Effector memory CD8-positive, alpha-beta T cell (primary cell): ENCODE data around the gene H2BK1.
A peak's percentile ranks its signal among the peaks of the same experiment; 100 is the strongest.

Source experiments
- ATAC-seq: fragments of 150-1000 bp; cut with Tn5 transposase; replicated peaks from 2 replicates; pipeline ENCODE4 v1.10.0; 2021; ENCODE audit warnings: mild to moderate bottlenecking, moderate library complexity
- DNase-seq, 3 experiments: peaks; one replicate each; pipeline ENCODE4 v3.0.0; 2021
- H3K27ac Mint-ChIP-seq, 2 donors: one replicate each; pipeline ENCODE4 v1.8.0; 2022; ENCODE audit warnings: mild to moderate bottlenecking in 2 of 2, mixed read lengths in 2 of 2, moderate library complexity in 2 of 2
- H3K27me3 Mint-ChIP-seq, 2 donors: one replicate each; pipeline ENCODE4 v1.8.0; 2022; ENCODE audit warnings: mixed read lengths in 2 of 2
- H3K36me3 Mint-ChIP-seq: one replicate; pipeline ENCODE4 v1.8.0; 2022; ENCODE audit warnings: mild to moderate bottlenecking, moderate library complexity, mixed read lengths; ENCODE audit not compliant: insufficient read depth
- H3K4me1 Mint-ChIP-seq, 2 donors: one replicate each; pipeline ENCODE4 v1.8.0; 2022; ENCODE audit warnings: low read depth in 2 of 2, mixed read lengths in 2 of 2
- H3K4me3 Mint-ChIP-seq, 2 donors: one replicate each; pipeline ENCODE4 v1.8.0; 2022; ENCODE audit warnings: mild to moderate bottlenecking in 2 of 2, mixed read lengths in 2 of 2, moderate library complexity in 2 of 2
- H3K9me3 Mint-ChIP-seq, 2 donors: one replicate each; pipeline ENCODE4 v1.8.0; 2022; ENCODE audit warnings: mixed read lengths in 2 of 2

H2BK1 gene

GRCh38 chr7:151197932-151198331 is 12.4 kb downstream of the H2BK1 start:
- no peak for ATAC-seq

GRCh38 chr7:151195616-151196450 is 14.5 kb downstream of the H2BK1 start:
- Mint-ChIP-seq H3K4me3 (no peak overlapping the region), H3K36me3 (peaks cover 4% of the 10 kb centered on the region), H3K9me3 (no peaks in the 10 kb centered on the region), H3K27me3 (no peaks in the 10 kb centered on the region), H3K27ac (no peak overlapping the region), H3K4me1 (peaks cover 0 to 12% of the 10 kb centered on the region in 2 donors)
- ATAC-seq = peak; percentile 32
- DNase-seq = no peak

More at GRCh38 chr7:151197932-151198331, 12.4 kb downstream of the H2BK1 start:
- Mint-ChIP-seq H3K27ac (no peak overlapping the region), H3K4me3 (no peak overlapping the region), H3K4me1 (peaks cover 0 to 12% of the 10 kb centered on the region in 2 donors), H3K36me3 (peaks cover 4% of the 10 kb centered on the region), H3K27me3 (peaks cover 0 to 2% of the 10 kb centered on the region in 2 donors), H3K9me3 (no peaks in the 10 kb centered on the region)
- DNase-seq = no peak

GRCh38 chr7:151194188-151194587 is 16.1 kb downstream of the H2BK1 start:
- DNase-seq (no peak), ATAC-seq (peak; percentile 53)
- Mint-ChIP-seq H3K27me3 (peaks cover 0 to 5% of the 10 kb centered on the region in 2 donors), H3K9me3 (no peaks in the 10 kb centered on the region), H3K27ac (no peak overlapping the region), H3K36me3 (no peaks in the 10 kb centered on the region), H3K4me1 (peaks cover 0 to 12% of the 10 kb centered on the region in 2 donors), H3K4me3 (no peak overlapping the region)

- no peak for DNase-seq
- Mint-ChIP-seq H3K4me3 (no peak overlapping the region), H3K27ac (no peak overlapping the region), H3K9me3 (no peaks in the 10 kb centered on the region), H3K27me3 (peaks cover 0 to 7% of the 10 kb centered on the region in 2 donors), H3K4me1 (peaks cover 0 to 12% of the 10 kb centered on the region in 2 donors), H3K36me3 (no peaks in the 10 kb centered on the region)
- no peak for ATAC-seq
Observed at GRCh38 chr7:151193203-151193978, 16.9 kb downstream of the H2BK1 start.

- no peak for ATAC-seq
- H3K36me3 Mint-ChIP-seq = no peaks in the 10 kb centered on the region
- no peak overlapping the region for H3K27ac Mint-ChIP-seq
- DNase-seq = no peak
- H3K4me1 Mint-ChIP-seq = peaks cover 0 to 15% of the 10 kb centered on the region in 2 donors
- peaks cover 0 to 11% of the 10 kb centered on the region in 2 donors for H3K27me3 Mint-ChIP-seq
- no peaks in the 10 kb centered on the region for H3K9me3 Mint-ChIP-seq
- H3K4me3 Mint-ChIP-seq = no peak overlapping the region
Observed at GRCh38 chr7:151192002-151192539, 18.2 kb downstream of the H2BK1 start.

GRCh38 chr7:151191544-151191943 is 18.7 kb downstream of the H2BK1 start:
- DNase-seq (no peak), ATAC-seq (no peak)
- Mint-ChIP-seq H3K4me1 (peaks cover 0 to 15% of the 10 kb centered on the region in 2 donors), H3K9me3 (no peaks in the 10 kb centered on the region), H3K36me3 (no peaks in the 10 kb centered on the region), H3K27me3 (peaks cover 0 to 11% of the 10 kb centered on the region in 2 donors), H3K4me3 (no peak overlapping the region), H3K27ac (peak overlapping the region in 1 of 2 donors; percentile 70)

- Mint-ChIP-seq H3K9me3 (no peaks in the 10 kb centered on the region), H3K36me3 (peaks cover 2% of the 10 kb centered on the region), H3K4me3 (no peak overlapping the region), H3K4me1 (peaks cover 0 to 4% of the 10 kb centered on the region in 2 donors), H3K27ac (no peak overlapping the region), H3K27me3 (peaks cover 0 to 11% of the 10 kb centered on the region in 2 donors)
- DNase-seq = no peak
- no peak for ATAC-seq
Observed at GRCh38 chr7:151189038-151189437, 21.2 kb downstream of the H2BK1 start.

GRCh38 chr7:151188252-151188542 is 22.1 kb downstream of the H2BK1 start:
- Mint-ChIP-seq H3K4me1 (peaks cover 0 to 3% of the 10 kb centered on the region in 2 donors), H3K27ac (no peak overlapping the region), H3K4me3 (no peak overlapping the region), H3K9me3 (no peaks in the 10 kb centered on the region), H3K36me3 (peaks cover 3% of the 10 kb centered on the region), H3K27me3 (peaks cover 0 to 11% of the 10 kb centered on the region in 2 donors)
- ATAC-seq = no peak
- no peak for DNase-seq

GRCh38 chr7:151187409-151188251 is 22.7 kb downstream of the H2BK1 start:
- H3K4me1 Mint-ChIP-seq = peaks cover 0 to 3% of the 10 kb centered on the region in 2 donors
- ATAC-seq = no peak
- H3K36me3 Mint-ChIP-seq = peaks cover 6% of the 10 kb centered on the region

GRCh38 chr7:151186640-151187408 is 23.5 kb downstream of the H2BK1 start, which contains the start of gene ASB10:
TSS of gene ASB10 (minus strand) at chr7:151187250. CDS start at chr7:151187130, 120 bp downstream.
- Mint-ChIP-seq H3K9me3 (no peaks in the 10 kb centered on the region), H3K27me3 (peaks cover 0 to 11% of the 10 kb centered on the region in 2 donors), H3K36me3 (peaks cover 7% of the 10 kb centered on the region), H3K4me1 (peaks cover 0 to 3% of the 10 kb centered on the region in 2 donors), H3K27ac (peak within 1 kb of the TSS in 1 of 2 donors; percentile 54), H3K4me3 (no peak within 1 kb of the TSS)
- DNase-seq = no peak
- ATAC-seq = no peak

More at GRCh38 chr7:151187409-151188251, 22.7 kb downstream of the H2BK1 start:
- Mint-ChIP-seq H3K9me3 (no peaks in the 10 kb centered on the region), H3K27ac (no peak overlapping the region), H3K27me3 (peaks cover 0 to 11% of the 10 kb centered on the region in 2 donors), H3K4me3 (no peak overlapping the region)
- no peak for DNase-seq

GRCh38 chr7:151185762-151186639 is 24.3 kb downstream of the H2BK1 start:
- Mint-ChIP-seq H3K27ac (no peak overlapping the region), H3K27me3 (peaks cover 0 to 11% of the 10 kb centered on the region in 2 donors), H3K9me3 (no peaks in the 10 kb centered on the region), H3K36me3 (peaks cover 7% of the 10 kb centered on the region), H3K4me3 (no peak overlapping the region), H3K4me1 (peaks cover 0 to 3% of the 10 kb centered on the region in 2 donors)
- DNase-seq (no peak), ATAC-seq (no peak)
